ENCODE measurements around the gene ALKBH3. TPM values are rescaled to one million over a fixed set of nuclear protein-coding genes. Genes with fewer than 3 reads are reported as not detected.

ALKBH3 gene
- total and polyA plus RNA-seq, 2 experiments from 2014 or later: 10.7 to 10.8 TPM

GRCh38 chr11:43899094-43899493, 18.5 kb downstream of the ALKBH3 start:
- DNase-seq (ENCODE audit: low spot score): no peak
- no peak for TF ChIP-seq ZNF114 (CRISPR knock-in tag; IDR thresholded peaks at IDR 0.05)
- no peak for TF ChIP-seq REST (IDR thresholded peaks at IDR 0.05; ENCODE audit: unreplicated experiment)
- no peak for TF ChIP-seq EZH2phosphoT487 (IDR thresholded peaks at IDR 0.05; ENCODE audit: unreplicated experiment)
- TF ChIP-seq EZH2 (IDR thresholded peaks at IDR 0.05; ENCODE audit: low read depth, unreplicated experiment): no peak
- TF ChIP-seq ETS1 (IDR thresholded peaks at IDR 0.05): no peak
- TF ChIP-seq JUNB (IDR thresholded peaks at IDR 0.05; ENCODE audit: unreplicated experiment): no peak
- TF ChIP-seq ZNF331 (CRISPR knock-in tag; IDR thresholded peaks at IDR 0.05; ENCODE audit: low read depth): no peak
- no peak for TF ChIP-seq NANOG (IDR thresholded peaks at IDR 0.05; ENCODE audit: borderline replicate concordance)
- no peak for TF ChIP-seq ZNF462 (CRISPR knock-in tag; IDR thresholded peaks at IDR 0.05)
- no peak for TF ChIP-seq POLR2AphosphoS5 (IDR thresholded peaks at IDR 0.05; ENCODE audit: low read depth)
- TF ChIP-seq CTCF (conservative IDR thresholded peaks at IDR 0.05; ENCODE audit: low read depth in 2 of 2): no peak
- TF ChIP-seq CREB1 (CRISPR knock-in tag; IDR thresholded peaks at IDR 0.05; ENCODE audit: low read depth): no peak
- no peak for TF ChIP-seq STAT1 (IDR thresholded peaks at IDR 0.05; ENCODE audit: unreplicated experiment)
- Histone ChIP-seq H3K36me3 (ENCODE audit: insufficient read depth) (no peaks in the 10 kb centered on the region), H3K9me2 (ENCODE audit: insufficient read depth) (no peaks in the 10 kb centered on the region), H3F3A (replicated peaks; ENCODE audit: low read depth) (no peaks in the 10 kb centered on the region), H3K4me1 (ENCODE audit: insufficient read depth) (no peaks in the 10 kb centered on the region), H2AFZ (no peak overlapping the region), H3K4me3 (no peak overlapping the region), H3K27ac (ENCODE audit: low read depth) (no peak overlapping the region), H3K27me3 (ENCODE audit: insufficient read depth) (no peaks in the 10 kb centered on the region), H3K4me2 (no peak overlapping the region), H3K79me2 (replicated peaks; ENCODE audit: insufficient read depth) (no peaks in the 10 kb centered on the region), H4K20me1 (replicated peaks; ENCODE audit: insufficient read depth) (no peaks in the 10 kb centered on the region)
- H3K9me3 Mint-ChIP-seq: no peaks in the 10 kb centered on the region
- ATAC-seq: no peak
- no peak overlapping the region for H3K4me3 Mint-ChIP-seq
- no peaks in the 10 kb centered on the region for H3K27me3 Mint-ChIP-seq (ENCODE audit: insufficient read depth, low read depth, poor library complexity)
- H3K36me3 Mint-ChIP-seq (ENCODE audit: low read depth): peaks cover 36% of the 10 kb centered on the region
- no peaks in the 10 kb centered on the region for H3K4me1 Mint-ChIP-seq
- H3K27ac Mint-ChIP-seq: no peak overlapping the region
